ENCODE results near the gene NT5E. TPM values are rescaled to one million over a fixed set of nuclear protein-coding genes. Genes with fewer than 3 reads are reported as not detected.

NT5E gene
- total and polyA plus RNA-seq, 2 of the 13 experiments (the other 11 are each of a cell fraction or from before 2014, with no cell fraction given) = 9.5 to 33.0 TPM

DNA sequence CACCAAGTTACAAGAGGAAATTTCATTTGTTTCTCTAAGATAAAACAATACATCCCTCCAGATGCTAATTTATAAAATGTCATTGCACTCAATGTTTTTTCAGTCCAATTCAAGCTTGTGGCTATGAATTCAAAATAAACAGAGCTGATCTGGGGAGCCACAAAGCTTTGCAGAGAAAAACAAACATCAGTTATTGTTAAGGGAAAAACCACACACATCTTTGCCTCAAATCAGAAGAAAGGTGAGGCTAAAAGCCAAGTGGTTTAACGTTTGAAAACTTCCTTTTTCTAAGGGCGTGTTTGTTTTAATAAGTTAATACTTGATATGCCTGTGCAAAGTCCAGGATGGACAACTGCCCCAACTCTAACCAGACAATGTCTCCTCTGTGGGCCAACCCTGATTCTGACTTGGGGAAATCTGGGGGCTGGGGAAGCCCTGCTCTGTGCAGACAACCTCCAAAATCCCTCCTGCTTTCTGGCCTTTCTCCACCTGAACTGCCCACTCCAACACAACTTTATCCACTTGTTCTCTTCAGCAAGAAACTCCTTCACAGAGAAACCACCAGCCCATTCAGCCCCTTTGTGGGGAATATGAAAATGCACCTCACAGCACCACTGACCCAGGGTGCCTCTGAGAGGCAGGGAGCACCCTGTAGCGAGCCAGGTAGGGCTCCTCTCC is 44.6 kb upstream of the NT5E start (continued):
- no peak for TF ChIP-seq JARID2 (CRISPR knock-in tag; IDR thresholded peaks at IDR 0.05; ENCODE audit: insufficient replicate concordance)
- no peak for TF ChIP-seq SYNCRIP (IDR thresholded peaks at IDR 0.05; ENCODE audit: insufficient read depth, low read depth, low read length)
- 0 out of 2 replicates have a peak, but pooled peaks have one; percentile 21 for TF ChIP-seq HOXA3 (CRISPR knock-in tag; IDR thresholded peaks at IDR 0.05)
- no peak for TF ChIP-seq AKAP8 (CRISPR knock-in tag; IDR thresholded peaks at IDR 0.05)
- no peak; the same call in 1 of the 2 replicates for TF ChIP-seq ZBTB7A (CRISPR knock-in tag; IDR thresholded peaks at IDR 0.05)
- no peak for TF ChIP-seq TAF15 (IDR thresholded peaks at IDR 0.05; ENCODE audit: low read depth, low read length, poor library complexity, severe bottlenecking)
- TF ChIP-seq POLR2G (IDR thresholded peaks at IDR 0.05; ENCODE audit: low read depth, low read length) = peak; percentile 80
- no peak for TF ChIP-seq SRSF9 (IDR thresholded peaks at IDR 0.05; ENCODE audit: borderline replicate concordance, insufficient read depth, low read depth, low read length, poor library complexity, severe bottlenecking)
- TF ChIP-seq STAG1 (CRISPR knock-in tag; IDR thresholded peaks at IDR 0.05) = peak; percentile 3; the same call in 1 of the 2 replicates
- TF ChIP-seq ASH2L (IDR thresholded peaks at IDR 0.05; ENCODE audit: insufficient read length, low read depth, low read length) = peak; percentile 80
- no peak; the same call in 1 of the 2 replicates for TF ChIP-seq ZNF264 (CRISPR knock-in tag; IDR thresholded peaks at IDR 0.05)
- TF ChIP-seq ZNF460 (CRISPR knock-in tag; IDR thresholded peaks at IDR 0.05; ENCODE audit: borderline replicate concordance) = no peak
- TF ChIP-seq MTA3 (CRISPR knock-in tag; IDR thresholded peaks at IDR 0.05) = no peak
- TF ChIP-seq ARNT (IDR thresholded peaks at IDR 0.05) = no peak
- TF ChIP-seq GATAD1 (CRISPR knock-in tag; IDR thresholded peaks at IDR 0.05) = no peak; the same call in 1 of the 2 replicates
- no peak for TF ChIP-seq RBM39 (IDR thresholded peaks at IDR 0.05; ENCODE audit: low read depth, low read length, poor library complexity, severe bottlenecking)
- no peak for TF ChIP-seq ZNF333 (CRISPR knock-in tag; IDR thresholded peaks at IDR 0.05; ENCODE audit: borderline replicate concordance)
- TF ChIP-seq ZNF253 (CRISPR knock-in tag; IDR thresholded peaks at IDR 0.05; ENCODE audit: borderline replicate concordance) = no peak
- peak; percentile 91 for TF ChIP-seq RXRB (CRISPR knock-in tag; IDR thresholded peaks at IDR 0.05; ENCODE audit: borderline replicate concordance)
- no peak for TF ChIP-seq ZSCAN21 (CRISPR knock-in tag; IDR thresholded peaks at IDR 0.05; ENCODE audit: borderline replicate concordance)
- TF ChIP-seq, protein P1, sequence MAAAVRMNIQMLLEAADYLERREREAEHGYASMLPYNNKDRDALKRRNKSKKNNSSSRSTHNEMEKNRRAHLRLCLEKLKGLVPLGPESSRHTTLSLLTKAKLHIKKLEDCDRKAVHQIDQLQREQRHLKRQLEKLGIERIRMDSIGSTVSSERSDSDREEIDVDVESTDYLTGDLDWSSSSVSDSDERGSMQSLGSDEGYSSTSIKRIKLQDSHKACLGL (CRISPR knock-in tag; IDR thresholded peaks at IDR 0.05) = no peak
- TF ChIP-seq, protein P2, sequence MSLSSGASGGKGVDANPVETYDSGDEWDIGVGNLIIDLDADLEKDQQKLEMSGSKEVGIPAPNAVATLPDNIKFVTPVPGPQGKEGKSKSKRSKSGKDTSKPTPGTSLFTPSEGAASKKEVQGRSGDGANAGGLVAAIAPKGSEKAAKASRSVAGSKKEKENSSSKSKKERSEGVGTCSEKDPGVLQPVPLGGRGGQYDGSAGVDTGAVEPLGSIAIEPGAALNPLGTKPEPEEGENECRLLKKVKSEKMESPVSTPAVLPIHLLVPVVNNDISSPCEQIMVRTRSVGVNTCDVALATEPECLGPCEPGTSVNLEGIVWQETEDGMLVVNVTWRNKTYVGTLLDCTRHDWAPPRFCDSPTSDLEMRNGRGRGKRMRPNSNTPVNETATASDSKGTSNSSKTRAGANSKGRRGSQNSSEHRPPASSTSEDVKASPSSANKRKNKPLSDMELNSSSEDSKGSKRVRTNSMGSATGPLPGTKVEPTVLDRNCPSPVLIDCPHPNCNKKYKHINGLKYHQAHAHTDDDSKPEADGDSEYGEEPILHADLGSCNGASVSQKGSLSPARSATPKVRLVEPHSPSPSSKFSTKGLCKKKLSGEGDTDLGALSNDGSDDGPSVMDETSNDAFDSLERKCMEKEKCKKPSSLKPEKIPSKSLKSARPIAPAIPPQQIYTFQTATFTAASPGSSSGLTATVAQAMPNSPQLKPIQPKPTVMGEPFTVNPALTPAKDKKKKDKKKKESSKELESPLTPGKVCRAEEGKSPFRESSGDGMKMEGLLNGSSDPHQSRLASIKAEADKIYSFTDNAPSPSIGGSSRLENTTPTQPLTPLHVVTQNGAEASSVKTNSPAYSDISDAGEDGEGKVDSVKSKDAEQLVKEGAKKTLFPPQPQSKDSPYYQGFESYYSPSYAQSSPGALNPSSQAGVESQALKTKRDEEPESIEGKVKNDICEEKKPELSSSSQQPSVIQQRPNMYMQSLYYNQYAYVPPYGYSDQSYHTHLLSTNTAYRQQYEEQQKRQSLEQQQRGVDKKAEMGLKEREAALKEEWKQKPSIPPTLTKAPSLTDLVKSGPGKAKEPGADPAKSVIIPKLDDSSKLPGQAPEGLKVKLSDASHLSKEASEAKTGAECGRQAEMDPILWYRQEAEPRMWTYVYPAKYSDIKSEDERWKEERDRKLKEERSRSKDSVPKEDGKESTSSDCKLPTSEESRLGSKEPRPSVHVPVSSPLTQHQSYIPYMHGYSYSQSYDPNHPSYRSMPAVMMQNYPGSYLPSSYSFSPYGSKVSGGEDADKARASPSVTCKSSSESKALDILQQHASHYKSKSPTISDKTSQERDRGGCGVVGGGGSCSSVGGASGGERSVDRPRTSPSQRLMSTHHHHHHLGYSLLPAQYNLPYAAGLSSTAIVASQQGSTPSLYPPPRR (CRISPR knock-in tag; IDR thresholded peaks at IDR 0.05; ENCODE audit: borderline replicate concordance) = peak; percentile 83
- peak; percentile 30 for TF ChIP-seq TEAD3 (CRISPR knock-in tag; optimal IDR thresholded peaks at IDR 0.05; ENCODE audit: borderline replicate concordance)
- TF ChIP-seq ZFP62 (CRISPR knock-in tag; IDR thresholded peaks at IDR 0.05) = no peak
- TF ChIP-seq ZNF382 (CRISPR knock-in tag; IDR thresholded peaks at IDR 0.05; ENCODE audit: borderline replicate concordance) = no peak

Data from HepG2 (cell line).